Subcutaneous adipose tissue (tissue), 4 donors: ENCODE measurements around the gene FBXL14. TPM values are rescaled to one million over a fixed set of nuclear protein-coding genes. Genes with fewer than 3 reads are reported as not detected.

Experiments
- CTCF ChIP-seq: fragments of 450-650 bp; IDR thresholded peaks from one replicate; pipeline ENCODE4 v1.5.1; 2016; ENCODE audit warnings: low read depth, mild to moderate bottlenecking, control low read depth, antibody characterized with exemption, moderate library complexity
- total RNA-seq, 4 donors: library from RNA; depleted of rRNA; stranded (reverse); fragments of >200 nt; gene quantifications; one replicate each; pipeline ENCODE4 v1.1.0, GENCODE V29; 2016

The FBXL14 gene
- total RNA-seq: 10 to 100 TPM in 1 of 4 donors, 1 to 10 TPM in 3; 4.6 to 10.2 (median 8.0) TPM

- no peak for TF ChIP-seq CTCF
Observed at GRCh38 chr12:1594261-1595025, at the start of gene FBXL14. FBXL14 (minus strand) TSS chr12:1594581; CDS start chr12:1594066, 515 bp downstream.

- no peak for TF ChIP-seq CTCF
Observed at GRCh38 chr12:1643905-1644533, 49.6 kb upstream of the FBXL14 start.

GRCh38 chr12:1643043-1643442 is 48.7 kb upstream of the FBXL14 start:
- no peak for TF ChIP-seq CTCF

GRCh38 chr12:1642513-1642912 is 48.1 kb upstream of the FBXL14 start:
- TF ChIP-seq CTCF: no peak

- TF ChIP-seq CTCF: no peak
Observed at GRCh38 chr12:1640328-1641234, 46.2 kb upstream of the FBXL14 start.

GRCh38 chr12:1639538-1639937 is 45.2 kb upstream of the FBXL14 start:
- no peak for TF ChIP-seq CTCF

- no peak for TF ChIP-seq CTCF
Observed at GRCh38 chr12:1638203-1638602, 43.8 kb upstream of the FBXL14 start.
